Keratinocyte (primary cell): ENCODE results near the gene ADORA2B. TPM values are rescaled to one million over a fixed set of nuclear protein-coding genes. Genes with fewer than 3 reads are reported as not detected.
A peak's percentile ranks its signal among the peaks of the same experiment; 100 is the strongest.

ENCODE experiments used
- DNase-seq: peaks from one replicate; pipeline ENCODE4 v3.0.0-alpha.2; 2011; ENCODE audit warnings: low read depth, missing footprints, low spot score
- FAIRE-seq: peaks from 2 replicates; lab custom pipeline; 2011; peaks lifted over from hg19 to GRCh38; lab: Jason Lieb, UNC
- H2AFZ ChIP-seq: 2 replicates; pipeline ENCODE4 v1.6.0; 2012; ENCODE audit warnings: low read length, control low read depth, inconsistent platforms; ENCODE audit not compliant: control insufficient read depth
- H3K27ac ChIP-seq: 2 replicates; pipeline ENCODE4 v1.5.1; 2011; ENCODE audit warnings: low read length; ENCODE audit not compliant: control insufficient read depth, insufficient read depth
- H3K27me3 ChIP-seq: 3 replicates; pipeline ENCODE4 v1.6.0; 2011; ENCODE audit warnings: low read length; ENCODE audit not compliant: control insufficient read depth, insufficient read depth; ENCODE audit errors: extremely low read depth
- H3K36me3 ChIP-seq, 2 experiments: 2 replicates in 1 of 2; 3 replicates in 1 of 2; pipeline ENCODE4 v1.5.1; 2011; ENCODE audit warnings: low read length in 2 of 2, mild to moderate bottlenecking in 1 of 2; ENCODE audit not compliant: control insufficient read depth in 2 of 2, insufficient read depth in 2 of 2; ENCODE audit errors: extremely low read depth in 1 of 2
- H3K4me1 ChIP-seq: 3 replicates; pipeline ENCODE4 v1.5.1; 2011; ENCODE audit warnings: low read length; ENCODE audit not compliant: control insufficient read depth, insufficient read depth; ENCODE audit errors: extremely low read depth
- H3K4me2 ChIP-seq: 3 replicates; pipeline ENCODE4 v1.6.0; 2011; ENCODE audit warnings: low read depth, low read length; ENCODE audit not compliant: control insufficient read depth, insufficient read depth; ENCODE audit errors: extremely low read depth
- H3K4me3 ChIP-seq, 3 experiments: fragments of 200-600 bp in 1 of 3; sonication (generic) in 1 of 3; 2 replicates in 2 of 3; 3 replicates in 1 of 3; pipeline ENCODE4 v1.5.1; 2011 to 2016; ENCODE audit warnings: low read length in 3 of 3, mild to moderate bottlenecking in 3 of 3, control low read depth in 2 of 3, inconsistent platforms in 1 of 3, low read depth in 1 of 3, mixed read lengths in 1 of 3, mixed run types in 1 of 3, moderate library complexity in 1 of 3; ENCODE audit not compliant: control insufficient read depth in 2 of 3, insufficient read depth in 2 of 3; ENCODE audit errors: extremely low read depth in 1 of 3
- H3K79me2 ChIP-seq: 2 replicates; pipeline ENCODE4 v1.6.0; 2012; ENCODE audit warnings: low read length; ENCODE audit not compliant: control insufficient read depth, insufficient read depth
- H3K9ac ChIP-seq: 3 replicates; pipeline ENCODE4 v1.6.0; 2011; ENCODE audit warnings: low read length; ENCODE audit not compliant: control insufficient read depth, insufficient read depth; ENCODE audit errors: extremely low read depth
- H3K9me1 ChIP-seq: 3 replicates; pipeline ENCODE4 v1.6.0; 2011; ENCODE audit warnings: low read length; ENCODE audit not compliant: control insufficient read depth, insufficient read depth; ENCODE audit errors: extremely low read depth
- H3K9me3 ChIP-seq: 2 replicates; pipeline ENCODE4 v1.5.1; 2012; ENCODE audit warnings: low read depth, low read length; ENCODE audit not compliant: control insufficient read depth
- H4K20me1 ChIP-seq: 3 replicates; pipeline ENCODE4 v1.6.0; 2011; ENCODE audit warnings: low read length; ENCODE audit not compliant: control insufficient read depth, insufficient read depth; ENCODE audit errors: extremely low read depth
- CTCF ChIP-seq, 3 experiments: IDR thresholded peaks in 1 of 3; conservative IDR thresholded peaks in 1 of 3; optimal IDR thresholded peaks in 1 of 3; 2 replicates in 2 of 3; 3 replicates in 1 of 3; pipeline versions ENCODE3 to v1.5.1; 2011; ENCODE audit warnings: low read length in 3 of 3, mild to moderate bottlenecking in 3 of 3, moderate library complexity in 2 of 3, control low read depth in 1 of 3, inconsistent platforms in 1 of 3; ENCODE audit not compliant: insufficient read depth in 2 of 3; ENCODE audit errors: extremely low read depth in 1 of 3
- EZH2 ChIP-seq: IDR thresholded peaks from one replicate; pipeline ENCODE4 v1.6.1; 2012; ENCODE audit warnings: inconsistent platforms, mild to moderate bottlenecking, low read length, moderate library complexity
- dilution Hi-C: fragments of 300-500 bp; cut with MboI; formaldehyde crosslinking; loops from one replicate; pipeline ENCODE4 v1.7.0; 2020; ENCODE audit warnings: low sequenced_read_pairs; ENCODE audit not compliant: extremely low pct_ligation_motif_present
- polyA plus RNA-seq, 5 experiments: library from polyadenylated mRNA; depleted of rRNA in 3 of 5; stranded (reverse) in 3 of 5; stranded (forward) in 1 of 5; unstranded in 1 of 5; fragments of >200 nt; gene quantifications; 1 replicate in 1 of 5; 2 replicates in 3 of 5; 3 replicates in 1 of 5; pipeline versions ENCODE4 v1.2.1 to v1.2.3, GENCODE V29; 2011 to 2012; ENCODE audit warnings: missing spikeins in 2 of 5, low read depth in 1 of 5, low replicate concordance in 1 of 5

ADORA2B gene
- polyA plus RNA-seq, 1 donor (not counting 4 experiments of a cell fraction or from before 2014, with no cell fraction given), result 50.0 TPM

GRCh38 chr17:15999141-15999973, 54.4 kb downstream of the ADORA2B start, which contains the start of the genes TTC19 and ZSWIM7:
Gene TTC19, plus strand, starts transcription at chr17:15999824. Its CDS starts 25 bp downstream, at chr17:15999849.
Gene ZSWIM7, minus strand, starts transcription at chr17:15999704. Its CDS starts 110 bp downstream, at chr17:15999594.
- peaks cover 13% of the 10 kb centered on the region for H3K4me1 ChIP-seq
- H2AFZ ChIP-seq, result peak within 1 kb of the TSS; percentile 88
- peak within 1 kb of the TSS; percentile 93 for H3K27ac ChIP-seq
- no peaks in the 10 kb centered on the region for H3K9me1 ChIP-seq
- peaks cover 9% of the 10 kb centered on the region for H4K20me1 ChIP-seq
- no peaks in the 10 kb centered on the region for H3K27me3 ChIP-seq
- peak in 1 of 3 experiments; percentile 34 for TF ChIP-seq CTCF (optimal IDR thresholded peaks at IDR 0.05 in 1 of 3, IDR thresholded peaks at IDR 0.05 in 1 of 3, conservative IDR thresholded peaks at IDR 0.05 in 1 of 3; ENCODE audit: extremely low read depth in 1 of 3, insufficient read depth in 2 of 3, low read length in 3 of 3)
- TF ChIP-seq EZH2, result no peak
- H3K9me3 ChIP-seq, result no peaks in the 10 kb centered on the region
- DNase-seq (peak; percentile 55), FAIRE-seq (no peak)
- H3K36me3 ChIP-seq, result peaks cover 17 to 29% of the 10 kb centered on the region in 2 experiments
- H3K4me2 ChIP-seq, result peak within 1 kb of the TSS; percentile 93
- peak within 1 kb of the TSS; percentile 94 for H3K9ac ChIP-seq
- H3K4me3 ChIP-seq, result peak within 1 kb of the TSS; percentile 87 to 96 (median 90)
- peaks cover 50% of the 10 kb centered on the region for H3K79me2 ChIP-seq
- dilution Hi-C loops, result no loop called here

GRCh38 chr17:15999974-16000827, 55.3 kb downstream of the ADORA2B start:
- Histone ChIP-seq H3K9ac (peak overlapping the region; percentile 94), H3K4me3 (peak overlapping the region; percentile 87 to 96 (median 90)), H3K27me3 (no peaks in the 10 kb centered on the region), H2AFZ (no peak overlapping the region), H4K20me1 (peaks cover 9% of the 10 kb centered on the region), H3K9me3 (no peaks in the 10 kb centered on the region), H3K36me3 (peaks cover 20 to 36% of the 10 kb centered on the region in 2 experiments), H3K4me1 (peaks cover 13% of the 10 kb centered on the region), H3K27ac (peak overlapping the region; percentile 93), H3K4me2 (peak overlapping the region; percentile 93), H3K9me1 (no peaks in the 10 kb centered on the region), H3K79me2 (peaks cover 46% of the 10 kb centered on the region)
- no peak for DNase-seq
- TF ChIP-seq EZH2 (no peak), CTCF (optimal IDR thresholded peaks at IDR 0.05 in 1 of 3, IDR thresholded peaks at IDR 0.05 in 1 of 3, conservative IDR thresholded peaks at IDR 0.05 in 1 of 3; ENCODE audit: extremely low read depth in 1 of 3, insufficient read depth in 2 of 3, low read length in 3 of 3) (no peak)
- dilution Hi-C loops, result no loop called here
- FAIRE-seq, result no peak
